Effector CD8-positive, alpha-beta T cell (primary cell): ENCODE results near the gene SEZ6.

ENCODE experiments used
- DNase-seq: peaks from one replicate; lab custom pipeline; 2025; lab: John Stamatoyannopoulos, UW

SEZ6 gene

GRCh38 chr17:28956112-28956511 is 49.7 kb downstream of the SEZ6 start:
- DNase-seq = no peak

- no peak for DNase-seq
Measured at GRCh38 chr17:28955408-28955807, 50.4 kb downstream of the SEZ6 start.

- DNase-seq = no peak
Measured at GRCh38 chr17:28954886-28955285, 50.9 kb downstream of the SEZ6 start.

GRCh38 chr17:28953444-28954118 is 52.3 kb downstream of the SEZ6 start:
- peak; percentile 33 for DNase-seq

GRCh38 chr17:28951991-28952975 is 53.5 kb downstream of the SEZ6 start:
- peak; percentile 93 for DNase-seq

GRCh38 chr17:28951428-28951990 is 54.3 kb downstream of the SEZ6 start, which contains the start of gene PHF12:
Gene PHF12, minus strand, starts transcription at chr17:28951518. Its CDS starts 558 bp downstream, at chr17:28950960.
- peak; percentile 100 for DNase-seq

- no peak for DNase-seq
Measured at GRCh38 chr17:28950752-28951427, 54.9 kb downstream of the SEZ6 start.

GRCh38 chr17:28950017-28950751 is 55.6 kb downstream of the SEZ6 start:
- peak; percentile 42 for DNase-seq

- peak; percentile 28 for DNase-seq
Measured at GRCh38 chr17:28949185-28950016, 56.4 kb downstream of the SEZ6 start.

- no peak for DNase-seq
Measured at GRCh38 chr17:28948873-28949184, 57.0 kb downstream of the SEZ6 start.

GRCh38 chr17:28948342-28948741 is 57.5 kb downstream of the SEZ6 start:
- no peak for DNase-seq

- DNase-seq = no peak
Measured at GRCh38 chr17:28947639-28948038, 58.2 kb downstream of the SEZ6 start.

- no peak for DNase-seq
Measured at GRCh38 chr17:28946239-28946638, 59.6 kb downstream of the SEZ6 start.

- no peak for DNase-seq
Measured at GRCh38 chr17:28944862-28945741, 60.7 kb downstream of the SEZ6 start.

- no peak for DNase-seq
Measured at GRCh38 chr17:28944343-28944742, 61.5 kb downstream of the SEZ6 start.

- DNase-seq = no peak
Measured at GRCh38 chr17:28942925-28943324, 62.9 kb downstream of the SEZ6 start.

- no peak for DNase-seq
Measured at GRCh38 chr17:28941251-28941650, 64.6 kb downstream of the SEZ6 start.

- no peak for DNase-seq
Measured at GRCh38 chr17:28940675-28941074, 65.2 kb downstream of the SEZ6 start.

GRCh38 chr17:28940142-28940541 is 65.7 kb downstream of the SEZ6 start:
- DNase-seq = no peak

- no peak for DNase-seq
Measured at GRCh38 chr17:28938552-28938951, 67.3 kb downstream of the SEZ6 start.
